Activated gamma-delta T cell (primary cell): ENCODE data around the gene LCE3A.
"Not testable (repeated sequence)": the region's sequence is repeated elsewhere in the genome, so short reads cannot be mapped to it uniquely, and the experiment has no call there.

Experiments used
- DNase-seq: peaks from one replicate; lab custom pipeline; 2025; lab: John Stamatoyannopoulos, UW
- total RNA-seq, 2 donors: gene quantifications; one replicate each; lab custom pipeline; 2026; lab: John Stamatoyannopoulos, UW

The LCE3A gene, protein sequence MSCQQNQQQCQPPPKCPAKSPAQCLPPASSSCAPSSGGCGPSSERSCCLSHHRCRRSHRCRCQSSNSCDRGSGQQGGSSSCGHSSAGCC
- total RNA-seq = 0 reads per million in 2 donors

GRCh38 chr1:152622803-152623202, at the start of gene LCE3A:
TSS of gene LCE3A (minus strand) at chr1:152623103. CDS start at chr1:152623103, 0 bp downstream.
- no peak for DNase-seq

DNA sequence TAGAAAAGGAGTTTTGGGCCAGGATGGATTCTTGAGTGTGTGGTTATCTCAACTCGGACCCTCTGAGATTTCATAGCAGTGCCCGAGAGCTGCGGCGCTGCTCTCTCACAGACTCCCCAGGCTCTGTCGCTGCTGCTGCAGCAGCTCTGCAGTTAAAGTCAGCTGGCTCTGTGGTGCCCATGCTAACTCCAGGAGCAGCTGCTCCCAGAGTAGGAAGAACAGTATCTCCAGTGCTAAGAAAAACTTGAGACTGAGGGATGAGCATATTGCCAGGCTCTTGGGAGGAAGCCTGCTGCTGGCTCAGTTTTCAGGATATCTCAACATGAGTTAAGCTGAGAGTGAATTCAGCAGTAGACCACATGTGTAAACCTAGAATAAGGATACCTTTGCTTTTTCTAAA, 44.7 kb upstream of the LCE3A start:
- DNase-seq = no peak

- DNase-seq = not testable (repeated sequence)
Observed at GRCh38 chr1:152666171-152666570, 43.3 kb upstream of the LCE3A start.

- no peak for DNase-seq
Observed at GRCh38 chr1:152663098-152663497, 40.2 kb upstream of the LCE3A start, which contains the start of gene LCE2D. TSS of gene LCE2D (plus strand) at chr1:152663380. CDS start at chr1:152664106, 726 bp downstream.

DNA sequence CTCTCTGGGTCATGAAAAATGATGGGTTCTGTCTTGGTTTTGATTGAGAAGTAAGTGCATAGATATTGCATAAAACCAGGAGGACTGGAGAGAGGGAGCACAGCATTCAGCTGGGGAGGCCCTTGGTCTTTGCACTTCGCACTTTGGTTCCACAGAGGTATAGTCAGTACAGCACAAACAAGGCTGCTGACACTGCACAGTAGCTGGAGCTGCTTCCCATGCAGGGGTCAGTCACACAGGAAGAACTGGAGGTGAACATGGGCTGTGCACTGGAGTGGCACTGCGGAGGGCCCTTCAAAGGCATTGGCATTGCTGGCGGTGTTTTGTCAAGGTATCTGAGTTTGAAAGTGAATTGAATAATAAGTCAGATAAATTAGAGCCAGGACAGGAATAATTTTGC, 35.7 kb upstream of the LCE3A start:
- DNase-seq = no peak

GRCh38 chr1:152657677-152658076, 34.8 kb upstream of the LCE3A start:
- DNase-seq = no peak

GRCh38 chr1:152656459-152656858, 33.6 kb upstream of the LCE3A start:
- DNase-seq = no peak

- DNase-seq = no peak
Observed at GRCh38 chr1:152654110-152654509, 31.2 kb upstream of the LCE3A start.

DNA sequence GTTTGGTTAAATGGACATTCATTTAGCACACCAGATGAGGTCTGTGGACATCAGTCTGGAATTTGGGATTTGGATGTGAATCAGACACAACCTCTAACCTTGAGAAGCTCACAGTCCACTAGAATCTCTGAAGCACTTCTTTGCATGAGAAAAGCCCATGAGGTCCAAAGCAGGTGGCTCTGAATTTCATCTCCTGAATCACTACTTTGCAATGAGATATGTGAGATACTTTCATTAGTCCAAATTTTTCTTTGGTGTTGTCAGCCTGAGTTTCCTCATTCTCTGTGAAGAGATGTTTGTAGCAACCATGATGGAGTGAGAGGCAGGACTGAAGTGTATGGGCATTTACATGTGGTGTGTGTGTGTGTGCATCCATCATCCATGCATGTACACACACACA, 23.8 kb upstream of the LCE3A start:
- no peak for DNase-seq

DNA sequence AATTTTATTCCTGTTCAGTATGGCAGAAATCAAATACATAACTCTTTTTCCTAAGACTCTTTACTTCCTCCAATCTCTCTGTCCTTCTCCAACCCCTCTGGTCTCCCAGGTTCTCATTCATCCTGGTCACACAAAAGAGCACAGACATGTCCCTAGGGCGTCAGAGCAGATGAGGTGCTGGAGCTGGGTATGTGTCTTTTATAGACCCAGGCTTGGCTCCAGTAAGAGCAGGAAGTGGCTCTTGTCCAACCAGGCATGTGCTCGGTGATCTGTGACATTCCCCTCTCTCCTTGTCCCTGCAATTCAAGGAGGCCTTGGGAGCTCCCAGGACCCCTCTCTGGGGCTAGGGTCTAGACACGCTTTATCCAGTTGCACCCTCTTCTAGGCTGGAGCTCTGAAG, 22.2 kb upstream of the LCE3A start:
- no peak for DNase-seq

GRCh38 chr1:152643945-152644344, 21.0 kb upstream of the LCE3A start:
- no peak for DNase-seq

- no peak for DNase-seq
Observed at GRCh38 chr1:152640351-152640750, 17.4 kb upstream of the LCE3A start.

- DNase-seq = no peak
Observed at GRCh38 chr1:152630596-152630995, 7.7 kb upstream of the LCE3A start.

DNA sequence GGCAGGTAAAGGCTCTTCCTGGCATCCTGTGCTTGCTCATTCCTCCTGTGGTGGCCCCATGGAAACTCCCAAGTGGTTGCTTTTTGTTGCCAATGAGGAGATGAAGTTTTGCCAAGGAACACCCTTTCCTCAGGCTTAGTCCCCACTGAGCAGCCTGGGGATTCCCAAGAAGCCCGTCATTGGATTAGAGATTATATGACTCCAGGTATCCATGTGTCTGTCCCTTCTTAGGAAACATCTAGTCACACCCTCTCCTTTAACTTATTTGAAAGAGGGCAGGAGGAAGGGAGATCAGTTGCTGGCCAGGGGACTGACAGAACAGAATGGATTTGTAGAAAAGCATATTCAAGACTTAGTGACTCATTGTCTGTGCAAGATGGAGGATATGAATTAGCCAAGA, 3.8 kb upstream of the LCE3A start:
- DNase-seq = no peak

DNA sequence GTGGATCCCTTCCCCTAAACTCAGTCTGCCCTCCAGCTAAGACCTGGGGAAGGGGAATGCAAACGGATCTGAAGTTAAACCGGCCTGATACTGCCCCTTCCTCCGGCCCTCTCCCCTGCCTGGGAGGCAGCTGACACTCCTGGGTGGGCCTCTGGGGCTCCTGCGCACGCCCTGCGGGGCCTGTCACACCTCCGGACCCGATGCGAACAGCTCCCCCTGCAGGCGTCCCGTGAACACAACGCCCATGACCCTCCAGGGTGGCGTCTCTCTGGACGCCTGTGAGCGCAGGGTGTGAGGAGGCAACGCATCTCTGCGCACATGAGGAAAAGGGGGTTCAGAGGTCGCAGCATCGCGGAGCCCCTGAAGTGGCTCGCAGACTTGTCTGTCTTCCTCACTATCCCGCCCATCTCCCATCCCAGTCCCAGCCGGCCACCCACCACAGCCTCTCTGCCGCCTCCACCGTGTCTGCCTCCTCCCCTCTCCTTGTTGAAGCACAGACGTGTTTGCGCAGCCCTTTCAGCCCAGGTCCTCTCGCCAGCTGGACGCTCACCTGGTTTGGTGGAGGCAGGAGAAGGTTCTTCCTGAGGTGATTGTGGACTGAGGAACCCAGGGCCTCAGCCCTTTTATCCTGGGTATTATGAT, 421 bp upstream of the LCE3A start:
- DNase-seq = no peak

- no peak for DNase-seq
Observed at GRCh38 chr1:152621993-152622392, 910 bp downstream of the LCE3A start.

GRCh38 chr1:152613511-152613910, 9.4 kb downstream of the LCE3A start, which contains the start of gene LCE3B:
TSS of gene LCE3B (plus strand) at chr1:152613811. CDS start at chr1:152613811, 0 bp downstream.
- no peak for DNase-seq

DNA sequence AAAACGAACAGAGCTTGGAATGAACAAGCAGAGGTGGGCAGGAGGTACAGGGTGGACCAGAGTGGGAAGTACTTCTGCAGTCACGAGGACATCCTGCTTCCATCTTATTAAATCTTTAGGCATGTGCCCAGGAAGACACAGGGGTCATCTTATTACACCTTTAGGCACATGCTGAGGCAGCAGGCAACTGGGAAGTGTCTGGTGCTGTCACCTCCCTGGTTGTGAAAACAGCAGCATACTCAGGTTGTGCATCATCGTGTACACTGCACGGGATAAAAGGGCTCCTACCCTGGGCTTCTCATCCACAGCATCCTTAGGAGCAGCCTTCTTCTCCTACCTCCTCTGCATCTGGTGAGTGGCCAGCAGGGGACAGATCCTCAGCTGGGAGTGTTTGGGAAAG, 23.0 kb downstream of the LCE3A start, which contains the start of gene LCE3C:
Gene LCE3C, plus strand, starts transcription at position 301 of the 400 bp plus-strand sequence. CDS start 498 bp downstream, outside the sequence.
- DNase-seq = no peak

- no peak for DNase-seq
Observed at GRCh38 chr1:152596986-152597385, 25.9 kb downstream of the LCE3A start.

DNA sequence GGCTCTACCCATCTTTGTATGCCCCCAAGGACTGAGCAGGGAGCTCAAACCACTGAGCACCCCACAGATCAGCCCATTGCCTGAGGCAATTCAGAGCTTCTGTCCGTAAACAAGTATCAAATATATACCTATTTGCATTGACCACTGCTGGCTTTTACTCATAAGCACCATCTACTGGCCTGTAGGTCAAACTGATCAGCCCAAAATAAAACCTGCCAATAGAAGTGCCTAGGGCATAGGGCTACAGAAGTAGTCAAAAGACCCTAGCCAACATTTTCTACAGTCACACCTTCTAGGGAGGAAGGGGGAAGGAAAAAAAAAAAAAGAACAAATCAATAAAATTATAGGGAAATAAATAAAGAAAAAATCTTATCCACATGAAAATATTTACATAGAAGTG, 37.3 kb downstream of the LCE3A start:
- DNase-seq = no peak

GRCh38 chr1:152582647-152583046, 40.3 kb downstream of the LCE3A start:
- DNase-seq = no peak

DNA sequence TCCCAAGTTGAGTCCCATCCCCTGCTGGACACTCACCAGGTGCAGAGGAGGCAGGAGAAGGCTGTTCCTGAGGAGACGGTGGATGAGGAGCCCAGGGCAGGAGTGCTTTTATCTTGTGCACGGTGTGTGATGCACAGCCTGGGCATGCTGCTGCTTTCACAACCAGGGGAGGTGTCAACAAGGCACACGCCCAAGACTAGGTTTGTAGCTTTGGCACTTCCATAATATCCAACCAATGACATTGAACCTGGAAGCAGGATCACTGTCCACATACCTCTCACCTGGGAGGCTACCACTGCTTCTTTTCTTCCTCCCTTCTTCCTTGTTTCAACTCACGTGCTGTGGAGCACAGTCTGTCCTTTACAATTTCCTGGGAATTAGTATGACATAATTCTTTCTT, 42.5 kb downstream of the LCE3A start, which contains the start of gene LCE3D:
Gene LCE3D, minus strand, starts transcription at position 84 of the 400 bp plus-strand sequence. CDS start 580 bp downstream, outside the sequence.
- DNase-seq = no peak

DNA sequence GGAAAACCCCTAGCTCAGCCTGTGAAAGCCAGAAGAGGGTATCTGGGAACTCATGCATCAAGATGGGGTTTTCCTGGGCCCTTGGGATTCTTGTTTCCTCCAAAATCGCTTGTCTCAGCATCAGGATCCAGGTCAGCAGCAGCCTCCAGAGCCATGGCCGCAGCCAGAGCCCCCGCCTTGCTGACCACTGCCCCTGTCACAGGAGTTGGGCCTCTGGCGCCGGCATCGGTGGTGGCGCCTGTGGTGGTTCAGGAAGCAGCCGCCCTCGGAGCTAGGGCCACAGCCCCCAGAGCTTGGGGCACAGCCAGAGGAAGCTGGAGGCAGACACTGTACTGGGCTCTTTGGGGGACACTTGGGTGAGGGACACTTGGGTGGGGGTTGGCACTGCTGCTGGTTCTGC, 43.4 kb downstream of the LCE3A start:
- not testable (repeated sequence) for DNase-seq

DNA sequence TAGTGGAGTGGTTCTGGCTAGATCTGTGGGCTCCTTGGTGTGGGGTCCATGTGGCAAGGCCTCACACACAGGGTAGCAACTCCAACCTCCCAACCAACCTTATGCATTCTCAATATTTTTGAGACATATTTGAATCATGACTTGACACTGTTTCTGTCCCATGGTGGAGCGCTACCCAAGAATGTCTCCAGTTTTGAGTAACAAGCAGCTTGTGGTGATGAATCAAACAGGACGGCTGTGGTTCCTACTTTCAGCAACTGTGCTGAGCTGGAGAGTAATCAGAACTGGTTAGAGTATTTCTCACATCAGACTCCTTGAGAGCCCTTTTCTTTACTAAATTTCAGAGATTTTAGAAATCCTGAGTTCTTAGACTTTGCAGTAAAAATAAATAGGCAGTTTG, 45.7 kb downstream of the LCE3A start:
- DNase-seq = no peak
